Activated CD4-positive, alpha-beta T cell treated with anti-CD3 and anti-CD28 coated beads, Interleukin-2, amount 10 ng/mL, durations not matched to agents 7 days and 5 days (primary cell): ENCODE data around the gene NPAT. TPM values are rescaled to one million over a fixed set of nuclear protein-coding genes. Genes with fewer than 3 reads are reported as not detected.
"Not testable (repeated sequence)": the region's sequence is repeated elsewhere in the genome, so short reads cannot be mapped to it uniquely, and the experiment has no call there.

ENCODE experiments used
- CTCF ChIA-PET: fragments of 350-600 bp; sonication (Branson Sonifier 250); formaldehyde crosslinking; loops from one replicate; lab custom pipeline; 2021; ENCODE audit warnings: antibody characterized with exemption; lab: Charles Lee
- POLR2A ChIA-PET: fragments of 350-600 bp; sonication (Branson Sonifier 250); formaldehyde crosslinking; loops from one replicate; lab custom pipeline; 2021; ENCODE audit warnings: antibody characterized with exemption; lab: Charles Lee
- DNase-seq: peaks from one replicate; pipeline ENCODE4 v3.0.0-alpha.2; 2020
- H3K27ac Mint-ChIP-seq: one replicate; pipeline ENCODE4 v1.8.0; 2021; ENCODE audit warnings: mild to moderate bottlenecking, moderate library complexity, mixed read lengths
- H3K27me3 Mint-ChIP-seq: one replicate; pipeline ENCODE4 v1.8.0; 2021; ENCODE audit warnings: mixed read lengths
- H3K36me3 Mint-ChIP-seq: one replicate; pipeline ENCODE4 v1.8.0; 2021; ENCODE audit warnings: low read depth, mixed read lengths
- H3K4me1 Mint-ChIP-seq: one replicate; pipeline ENCODE4 v1.8.0; 2021; ENCODE audit warnings: mixed read lengths
- H3K4me3 Mint-ChIP-seq: one replicate; pipeline ENCODE4 v1.8.0; 2021; ENCODE audit warnings: mild to moderate bottlenecking, moderate library complexity, mixed read lengths
- H3K9me3 Mint-ChIP-seq: one replicate; pipeline ENCODE4 v1.8.0; 2021; ENCODE audit warnings: mixed read lengths
- total RNA-seq, 2 experiments: library from RNA; stranded (reverse); gene quantifications; one replicate each; pipeline ENCODE4 v1.2.3, GENCODE V29; 2021

The NPAT gene
- total RNA-seq, 2 experiments from 2014 or later: 49.8 to 74.6 TPM

- H3K4me1 Mint-ChIP-seq, POLR2A ChIA-PET, H3K27ac Mint-ChIP-seq, H3K9me3 Mint-ChIP-seq, H3K4me3 Mint-ChIP-seq, H3K27me3 Mint-ChIP-seq, DNase-seq: not testable (repeated sequence)
- H3K36me3 Mint-ChIP-seq: peaks cover 49% of the 10 kb centered on the region
- CTCF ChIA-PET: interaction anchor here (1.4 to 1.9 kb wide), 2 partner anchors 10 kb away, joined by 4 to 5 read pairs; no protein-coding TSS in a partner anchor
Observed at GRCh38 chr11:108132993-108133538, 89.4 kb downstream of the NPAT start.

GRCh38 chr11:108131993-108132392, 90.4 kb downstream of the NPAT start:
- Mint-ChIP-seq H3K27ac (peak overlapping the region; percentile 80), H3K27me3 (no peaks in the 10 kb centered on the region), H3K9me3 (no peaks in the 10 kb centered on the region), H3K4me3 (no peak overlapping the region), H3K4me1 (peaks cover 6% of the 10 kb centered on the region), H3K36me3 (peaks cover 53% of the 10 kb centered on the region)
- ChIA-PET POLR2A (no interaction called here), CTCF (interaction anchor here (1.9 kb wide), 1 partner anchor 9 kb away, joined by 5 read pairs; no protein-coding TSS in a partner anchor)
- DNase-seq: no peak

GRCh38 chr11:108128772-108129171, 93.7 kb downstream of the NPAT start:
- ChIA-PET POLR2A (no interaction called here), CTCF (interaction anchor here (1.3 to 1.6 kb wide), 2 partner anchors 10 to 11 kb away, joined by 3 to 5 read pairs; no protein-coding TSS in a partner anchor)
- no peak for DNase-seq
- Mint-ChIP-seq H3K27me3 (no peaks in the 10 kb centered on the region), H3K4me1 (peaks cover 19% of the 10 kb centered on the region), H3K27ac (peak overlapping the region; percentile 67), H3K36me3 (peaks cover 58% of the 10 kb centered on the region), H3K9me3 (no peaks in the 10 kb centered on the region), H3K4me3 (no peak overlapping the region)

- peaks cover 44% of the 10 kb centered on the region for H3K36me3 Mint-ChIP-seq
- H3K27me3 Mint-ChIP-seq: no peaks in the 10 kb centered on the region
- no peak overlapping the region for H3K4me3 Mint-ChIP-seq
- CTCF ChIA-PET: no interaction called here
- POLR2A ChIA-PET: no interaction called here
- no peak for DNase-seq
- H3K27ac Mint-ChIP-seq: no peak overlapping the region
- no peaks in the 10 kb centered on the region for H3K9me3 Mint-ChIP-seq
- H3K4me1 Mint-ChIP-seq: peaks cover 46% of the 10 kb centered on the region
Observed at GRCh38 chr11:108125096-108125495, 97.3 kb downstream of the NPAT start.

- Mint-ChIP-seq H3K4me3 (peak overlapping the region; percentile 82), H3K27me3 (no peaks in the 10 kb centered on the region), H3K36me3 (peaks cover 27% of the 10 kb centered on the region), H3K4me1 (peaks cover 49% of the 10 kb centered on the region), H3K9me3 (no peaks in the 10 kb centered on the region), H3K27ac (peak overlapping the region; percentile 90)
- ChIA-PET CTCF (interaction anchor here (0.5 to 1.2 kb wide), 3 partner anchors 9 to 529 kb away, joined by 3 read pairs; no protein-coding TSS in a partner anchor), POLR2A (no interaction called here)
- no peak for DNase-seq
Observed at GRCh38 chr11:108122166-108122628, 100.2 kb downstream of the NPAT start.

- peak; percentile 96 for DNase-seq
- H3K4me3 Mint-ChIP-seq: peak within 1 kb of the TSS; percentile 82
- H3K4me1 Mint-ChIP-seq: peaks cover 49% of the 10 kb centered on the region
- no peaks in the 10 kb centered on the region for H3K9me3 Mint-ChIP-seq
- H3K27ac Mint-ChIP-seq: peak within 1 kb of the TSS; percentile 90
- ChIA-PET POLR2A (interaction anchor here (0.7 kb wide), 1 partner anchor 252 kb away, joined by 3 read pairs; no protein-coding TSS in a partner anchor), CTCF (interaction anchor here (0.5 to 2.1 kb wide), 6 partner anchors 10 to 1872 kb away, joined by 3 to 7 read pairs (median 3); partner anchors contain the start of gene DDX10)
- peaks cover 27% of the 10 kb centered on the region for H3K36me3 Mint-ChIP-seq
- no peaks in the 10 kb centered on the region for H3K27me3 Mint-ChIP-seq
Observed at GRCh38 chr11:108121274-108122155, 100.9 kb downstream of the NPAT start, which contains the start of gene ACAT1. Gene ACAT1, plus strand, starts transcription at chr11:108121567. Its CDS starts 40 bp downstream, at chr11:108121607.

DNA sequence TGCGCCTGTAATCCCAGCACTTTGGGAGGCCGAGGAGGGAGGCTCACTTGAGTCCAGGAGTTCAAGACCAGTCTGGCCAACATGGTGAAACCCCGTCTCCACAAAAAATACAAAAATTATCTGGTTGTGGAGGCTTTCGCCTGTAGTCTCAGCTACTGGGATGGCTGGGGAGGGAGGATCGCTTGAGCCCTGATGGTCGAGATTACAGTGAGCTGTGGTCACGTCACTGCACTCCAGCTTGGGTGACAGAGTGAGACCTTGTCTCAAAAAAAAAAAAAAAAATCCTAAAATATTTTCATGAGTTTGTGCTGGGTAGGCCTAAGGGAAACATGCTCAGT, 101.5 kb downstream of the NPAT start:
- H3K4me3 Mint-ChIP-seq: peak overlapping the region; percentile 82
- H3K4me1 Mint-ChIP-seq: peaks cover 45% of the 10 kb centered on the region
- H3K27me3 Mint-ChIP-seq, DNase-seq, POLR2A ChIA-PET, H3K9me3 Mint-ChIP-seq: not testable (repeated sequence)
- H3K27ac Mint-ChIP-seq: peak overlapping the region; percentile 90
- CTCF ChIA-PET: interaction anchor here (0.6 to 2.1 kb wide), 3 partner anchors 36 to 1873 kb away, joined by 3 to 7 read pairs (median 3); partner anchors contain the start of gene DDX10
- H3K36me3 Mint-ChIP-seq: peaks cover 22% of the 10 kb centered on the region

DNA sequence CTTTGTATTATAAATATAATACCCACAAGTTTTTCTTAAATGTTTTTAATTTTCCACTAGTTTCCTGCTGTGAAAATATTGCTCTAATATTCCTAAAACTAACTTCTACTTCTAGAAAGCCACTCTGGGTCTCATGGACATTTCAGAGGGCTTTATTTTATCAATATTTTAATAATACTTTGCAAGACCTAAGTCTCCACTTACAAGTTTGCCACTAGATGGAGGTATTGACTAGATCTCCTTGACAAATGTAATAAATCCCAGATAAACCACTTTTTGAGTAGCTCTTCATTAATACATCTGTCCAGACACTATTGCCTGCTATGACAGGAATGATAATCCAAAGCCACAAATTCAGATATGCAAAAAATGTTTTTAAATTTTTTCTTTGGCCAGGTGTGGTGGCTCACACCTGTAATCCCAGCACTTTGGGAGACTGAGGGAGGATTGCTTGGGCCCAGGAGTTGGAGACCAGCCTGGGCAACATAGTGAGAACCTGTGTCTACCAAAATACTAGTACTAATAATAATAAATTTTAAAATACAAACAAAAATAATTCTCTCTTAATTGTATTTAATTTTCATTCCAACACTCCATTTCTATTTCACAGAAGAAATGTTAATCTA, 104.6 kb downstream of the NPAT start:
- CTCF ChIA-PET: interaction anchor here (0.6 to 1.8 kb wide), 5 partner anchors 10 to 533 kb away, joined by 3 to 4 read pairs (median 3); no protein-coding TSS in a partner anchor
- H3K27me3 Mint-ChIP-seq: no peaks in the 10 kb centered on the region
- peaks cover 7% of the 10 kb centered on the region for H3K36me3 Mint-ChIP-seq
- POLR2A ChIA-PET: interaction anchor here (0.5 to 0.6 kb wide), 2 partner anchors 9 to 753 kb away, joined by 4 to 9 read pairs; no protein-coding TSS in a partner anchor
- H3K9me3 Mint-ChIP-seq: no peaks in the 10 kb centered on the region
- no peak for DNase-seq
- H3K27ac Mint-ChIP-seq: no peak overlapping the region
- no peak overlapping the region for H3K4me3 Mint-ChIP-seq
- H3K4me1 Mint-ChIP-seq: peaks cover 23% of the 10 kb centered on the region

- POLR2A ChIA-PET: no interaction called here
- DNase-seq: no peak
- Mint-ChIP-seq H3K27me3 (no peaks in the 10 kb centered on the region), H3K9me3 (no peaks in the 10 kb centered on the region), H3K27ac (no peak overlapping the region), H3K36me3 (no peaks in the 10 kb centered on the region), H3K4me3 (no peak overlapping the region), H3K4me1 (peaks cover 7% of the 10 kb centered on the region)
- CTCF ChIA-PET: no interaction called here
Observed at GRCh38 chr11:108115500-108116140, 106.8 kb downstream of the NPAT start.

DNA sequence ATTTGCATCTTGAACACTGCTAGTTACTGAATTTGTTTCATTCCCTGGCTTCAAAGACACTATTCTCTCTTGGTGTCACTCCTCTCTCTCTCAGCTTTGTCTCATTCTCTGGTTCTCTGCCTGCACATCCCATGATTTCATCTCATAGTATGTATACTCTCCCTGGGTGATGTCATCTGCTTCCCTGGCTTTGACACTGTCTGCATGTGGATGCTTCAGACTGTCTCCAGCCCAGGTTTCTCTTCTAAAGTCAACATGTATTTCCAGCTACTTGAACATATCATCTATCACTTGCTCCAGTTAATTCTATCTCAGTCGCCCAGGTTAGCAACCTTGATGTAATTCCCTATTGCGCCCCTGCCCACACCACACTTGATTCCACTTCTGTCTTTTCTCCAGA, 110.4 kb downstream of the NPAT start:
- Mint-ChIP-seq H3K27ac (no peak overlapping the region), H3K9me3 (no peaks in the 10 kb centered on the region), H3K27me3 (no peaks in the 10 kb centered on the region), H3K4me1 (peaks cover 3% of the 10 kb centered on the region), H3K36me3 (no peaks in the 10 kb centered on the region), H3K4me3 (no peak overlapping the region)
- POLR2A ChIA-PET: no interaction called here
- DNase-seq: no peak
- CTCF ChIA-PET: interaction anchor here (0.7 kb wide), 1 partner anchor 128 kb away, joined by 4 read pairs; no protein-coding TSS in a partner anchor

GRCh38 chr11:108111126-108111525, 111.3 kb downstream of the NPAT start:
- H3K27me3 Mint-ChIP-seq: no peaks in the 10 kb centered on the region
- peaks cover 1% of the 10 kb centered on the region for H3K36me3 Mint-ChIP-seq
- no peak overlapping the region for H3K4me3 Mint-ChIP-seq
- ChIA-PET POLR2A (no interaction called here), CTCF (interaction anchor here (0.6 kb wide), 1 partner anchor 19 kb away, joined by 3 read pairs; no protein-coding TSS in a partner anchor)
- DNase-seq: no peak
- H3K4me1 Mint-ChIP-seq: peaks cover 3% of the 10 kb centered on the region
- no peaks in the 10 kb centered on the region for H3K9me3 Mint-ChIP-seq
- H3K27ac Mint-ChIP-seq: peak overlapping the region; percentile 5
